HG03354 (cell line): ENCODE results near the gene LRMDA.

ENCODE experiments used
- ATAC-seq: cut with Tn5 transposase; IDR thresholded peaks from one replicate; pipeline ENCODE4 v1.9.1; 2021; ENCODE audit warnings: mild to moderate bottlenecking; ENCODE audit not compliant: unreplicated experiment, poor library complexity, severe bottlenecking

Gene LRMDA

DNA sequence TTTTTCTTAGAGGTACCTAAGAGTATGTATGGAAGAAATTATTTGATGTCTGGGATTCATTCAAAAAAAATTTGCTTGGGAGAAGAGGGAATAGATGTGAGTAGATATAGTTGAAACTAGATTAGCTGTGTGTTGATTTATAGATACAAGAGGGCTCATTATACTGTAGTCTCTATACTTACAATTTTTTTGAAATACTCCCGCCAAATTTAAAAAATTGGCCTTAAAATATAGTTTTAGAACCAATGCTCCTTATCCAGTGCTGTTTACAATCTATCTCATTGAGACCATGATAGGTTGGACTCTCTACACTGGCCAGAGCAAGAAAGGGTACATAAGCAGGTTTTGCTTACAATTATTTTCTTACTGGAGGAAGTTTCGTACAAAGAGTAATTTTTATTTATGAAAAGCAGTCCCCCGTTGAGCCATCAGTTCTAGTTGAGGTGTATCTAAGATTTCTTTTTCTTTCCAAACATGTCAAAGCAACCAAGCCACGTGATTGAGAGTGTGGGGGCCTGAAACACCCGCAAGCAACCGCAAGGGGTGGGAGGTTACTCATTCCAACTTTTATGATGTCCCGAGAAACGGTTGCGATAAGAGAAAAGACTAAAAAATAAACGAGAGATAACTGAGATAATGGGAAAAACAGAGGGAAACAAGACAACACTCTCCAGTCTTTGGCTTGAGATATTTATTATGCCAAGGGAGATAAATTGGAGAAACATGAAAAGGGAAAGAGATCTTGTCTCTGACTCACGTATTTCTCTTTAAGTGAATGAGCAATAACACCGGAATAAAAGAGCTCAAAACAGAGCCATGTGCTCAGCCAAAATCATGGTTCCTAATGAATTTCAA is 729.2 kb downstream of the LRMDA start:
- no peak for ATAC-seq

DNA sequence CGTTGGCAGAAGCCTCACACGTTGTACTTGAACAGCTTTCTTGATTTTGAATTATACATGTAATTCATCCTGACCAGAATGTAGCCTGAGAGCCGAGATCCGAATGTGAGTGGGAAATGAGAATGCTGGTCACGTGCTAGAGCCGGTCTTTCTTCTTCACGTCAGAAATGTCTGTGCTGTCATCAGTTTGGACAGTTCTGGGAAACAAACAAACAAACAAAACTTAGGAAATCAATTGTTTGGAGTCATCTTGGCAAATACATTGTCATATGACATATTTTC is 729.8 kb downstream of the LRMDA start:
- ATAC-seq = no peak

DNA sequence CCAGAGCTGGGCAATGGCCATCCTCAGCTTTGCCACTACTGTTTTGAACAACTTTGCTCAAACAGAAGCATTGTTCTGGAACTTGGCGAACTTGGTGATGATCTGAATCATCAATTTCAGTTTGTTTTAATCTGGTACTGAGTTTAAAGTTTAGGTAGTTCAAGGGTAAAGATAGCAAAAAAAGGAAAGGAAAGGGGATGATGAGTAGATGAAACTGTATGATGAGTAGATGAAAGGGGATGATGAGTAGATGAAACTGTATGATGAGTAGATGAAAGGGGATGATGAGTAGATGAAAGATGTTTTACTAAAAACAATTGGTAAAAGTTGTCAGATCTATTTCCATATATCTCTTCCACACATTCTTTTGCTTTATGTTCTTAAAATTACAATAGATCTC is 737.0 kb downstream of the LRMDA start:
- ATAC-seq = no peak

DNA sequence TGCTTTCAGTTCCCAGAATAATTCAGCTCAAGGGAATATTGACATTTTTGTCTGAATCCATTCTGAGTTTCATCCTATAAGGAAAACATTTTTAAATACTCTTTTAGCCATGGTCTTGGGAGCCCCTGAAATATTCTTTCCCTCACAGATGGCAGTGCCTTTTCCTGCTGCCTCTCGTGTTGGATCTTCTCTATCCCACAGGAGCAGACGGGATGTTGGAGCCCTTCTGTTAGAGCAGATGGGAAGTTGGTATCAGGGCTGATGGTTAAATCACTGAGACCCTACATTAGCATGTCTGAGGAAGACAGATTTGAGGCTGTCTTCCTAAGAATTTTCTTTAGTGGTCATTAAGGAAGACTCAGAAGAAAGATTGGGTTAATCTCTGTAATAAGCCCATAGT is 737.8 kb downstream of the LRMDA start:
- no peak for ATAC-seq

DNA sequence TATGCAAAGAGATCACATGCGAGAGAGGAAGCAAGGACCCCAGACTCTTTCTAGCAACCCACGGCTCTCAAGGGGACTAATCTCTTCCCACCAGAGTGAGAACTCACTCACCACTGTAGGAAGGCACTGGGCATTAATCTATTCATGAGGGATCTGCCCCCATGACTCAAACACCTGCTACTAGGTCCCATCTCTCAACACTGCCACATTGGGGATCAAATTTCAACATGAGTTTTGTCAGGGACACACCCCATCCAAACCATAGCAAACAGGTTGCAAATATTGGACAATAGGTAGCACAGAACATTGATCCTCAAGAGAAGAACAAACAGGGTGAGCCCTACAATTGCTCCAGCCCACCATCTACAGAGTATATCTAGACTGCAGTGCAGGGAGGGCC is 740.6 kb downstream of the LRMDA start:
- ATAC-seq = no peak

DNA sequence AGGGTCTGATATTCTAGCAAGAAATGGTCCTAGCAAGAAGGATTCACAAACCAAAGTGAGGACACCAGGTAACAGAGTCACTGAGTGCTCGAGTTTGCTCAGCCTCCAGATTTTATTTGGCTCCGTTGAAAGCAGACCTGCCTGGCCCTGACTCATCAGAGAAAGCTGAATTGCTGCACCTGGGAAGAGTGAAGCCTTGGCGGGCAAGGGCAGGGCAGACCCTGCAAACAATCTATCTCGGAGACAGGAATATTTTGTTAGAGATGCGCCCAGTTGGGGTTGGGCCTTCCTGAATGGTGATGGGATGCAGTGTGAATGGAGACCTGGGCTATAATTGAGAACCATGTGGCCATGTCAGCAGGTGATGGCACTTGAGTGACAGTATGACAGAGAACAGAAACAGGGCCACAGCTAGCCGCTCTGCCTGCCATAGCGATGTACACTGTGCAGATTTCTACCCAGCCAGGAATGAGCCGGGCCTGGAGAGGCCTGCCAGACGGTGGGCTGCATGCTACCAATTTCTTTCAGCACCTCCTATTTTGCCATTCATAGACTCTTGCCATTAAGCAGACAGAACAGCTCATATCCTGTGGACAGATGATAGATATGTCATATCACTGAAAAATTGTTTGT is 744.2 kb downstream of the LRMDA start:
- no peak for ATAC-seq

DNA sequence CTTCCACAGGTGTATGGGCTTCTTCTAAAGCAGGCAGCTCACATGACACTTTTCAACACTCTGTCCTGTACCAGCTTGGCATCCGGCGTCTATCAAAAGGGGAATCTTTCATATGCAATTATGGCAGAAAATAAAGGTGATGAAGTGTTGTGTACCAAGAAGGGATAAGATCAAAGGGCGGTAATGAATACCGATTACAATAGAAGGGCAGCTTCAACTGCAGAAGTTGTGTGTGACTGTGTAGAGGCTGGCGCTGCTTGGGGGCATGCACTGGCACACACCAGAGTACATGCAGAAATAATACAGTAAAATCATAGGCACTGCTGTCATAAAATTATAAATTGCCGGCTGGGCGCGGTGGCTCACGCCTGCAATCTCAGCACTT is 744.7 kb downstream of the LRMDA start:
- ATAC-seq = no peak

DNA sequence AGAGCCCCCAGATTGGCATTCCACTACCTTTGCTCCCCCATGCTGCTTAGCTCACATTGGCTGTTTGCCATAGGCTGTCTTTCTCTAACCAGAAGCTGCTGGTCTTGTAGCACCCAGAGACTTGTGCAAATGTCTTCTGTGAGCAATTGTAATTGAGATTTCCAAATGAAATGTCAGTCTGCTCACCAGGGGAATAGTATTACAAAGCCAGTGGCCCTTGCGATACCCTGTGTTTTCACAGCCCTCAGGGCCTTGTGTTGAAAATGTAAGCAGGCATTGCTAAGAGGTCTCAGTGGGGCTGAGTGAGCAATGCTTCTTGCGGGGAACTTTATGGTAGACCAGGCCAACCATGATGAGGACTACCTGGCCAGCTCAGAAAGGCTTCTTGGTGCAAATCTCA is 746.5 kb downstream of the LRMDA start:
- no peak for ATAC-seq

DNA sequence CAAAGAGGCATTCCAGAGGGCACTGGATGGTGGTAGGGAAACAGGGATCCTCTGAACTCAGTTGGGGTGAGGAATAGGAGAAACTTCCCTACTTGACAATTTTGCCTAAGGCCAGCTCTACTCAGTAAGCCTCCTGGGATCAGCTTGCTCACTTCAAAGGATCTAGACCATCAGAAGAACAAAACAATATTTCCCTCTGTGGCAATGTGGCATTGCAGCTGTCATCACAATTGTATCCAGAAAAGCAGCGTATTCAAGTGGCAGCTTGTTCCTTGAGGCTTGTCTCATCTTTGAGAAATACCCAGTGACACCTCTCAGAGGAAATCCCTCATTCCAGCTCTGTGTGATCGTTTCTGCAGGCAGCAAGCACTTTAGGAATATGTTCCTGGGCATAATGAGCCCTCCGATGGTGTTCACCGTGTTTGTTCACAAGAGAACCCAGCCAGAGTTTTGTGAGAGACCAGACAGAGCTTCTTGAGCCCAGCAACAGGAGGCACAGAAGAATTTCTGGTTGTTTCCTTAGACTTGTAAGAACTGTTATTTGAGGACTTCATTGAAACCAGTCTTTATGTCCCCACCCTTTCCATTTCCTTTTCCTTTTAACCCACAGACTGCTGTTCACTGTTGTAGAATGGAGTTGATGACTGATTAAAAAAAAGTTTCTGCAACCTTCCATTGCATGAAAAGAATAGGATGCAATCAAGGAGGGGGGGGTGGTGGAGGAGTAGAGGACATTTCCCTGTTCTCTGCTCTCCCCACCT is 747.3 kb downstream of the LRMDA start:
- no peak for ATAC-seq

DNA sequence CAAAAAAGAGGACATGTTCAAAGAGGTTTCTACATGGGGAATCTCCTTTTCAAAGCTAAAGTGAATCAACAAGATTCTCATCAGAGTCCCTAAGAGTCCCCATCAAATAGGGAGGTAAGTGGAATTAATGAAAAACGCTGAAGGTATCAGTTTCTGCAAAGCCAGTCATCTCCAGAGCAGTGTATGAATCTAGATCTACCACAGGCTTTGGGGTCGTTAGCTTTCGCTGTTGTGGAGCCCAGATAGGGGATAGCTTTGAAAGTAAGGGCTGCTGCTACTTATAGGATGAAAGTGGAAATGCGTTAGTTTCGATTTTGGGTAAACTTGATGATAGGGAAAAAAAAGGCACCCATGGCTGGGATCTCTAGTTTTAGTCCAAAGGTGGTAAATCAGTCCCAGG is 748.4 kb downstream of the LRMDA start:
- no peak for ATAC-seq

DNA sequence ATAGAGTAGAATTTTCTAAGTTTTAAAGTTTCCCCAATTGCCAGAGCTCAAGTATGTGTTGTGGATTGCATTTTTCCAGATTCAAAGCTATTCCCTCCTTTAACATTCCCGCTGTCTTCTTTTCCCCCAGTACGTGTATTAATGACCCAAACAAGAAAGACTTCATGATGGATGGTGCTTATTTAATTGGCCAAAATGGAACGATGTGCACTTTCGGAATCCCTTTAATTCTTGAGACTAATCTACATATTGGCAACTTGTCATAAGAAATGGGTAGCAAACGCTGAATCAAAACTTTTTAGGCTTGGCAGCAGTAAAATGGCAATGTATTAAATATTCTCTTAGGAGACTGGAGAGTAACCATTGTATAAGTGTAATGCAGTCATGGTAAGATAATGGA is 753.2 kb downstream of the LRMDA start:
- ATAC-seq = no peak

DNA sequence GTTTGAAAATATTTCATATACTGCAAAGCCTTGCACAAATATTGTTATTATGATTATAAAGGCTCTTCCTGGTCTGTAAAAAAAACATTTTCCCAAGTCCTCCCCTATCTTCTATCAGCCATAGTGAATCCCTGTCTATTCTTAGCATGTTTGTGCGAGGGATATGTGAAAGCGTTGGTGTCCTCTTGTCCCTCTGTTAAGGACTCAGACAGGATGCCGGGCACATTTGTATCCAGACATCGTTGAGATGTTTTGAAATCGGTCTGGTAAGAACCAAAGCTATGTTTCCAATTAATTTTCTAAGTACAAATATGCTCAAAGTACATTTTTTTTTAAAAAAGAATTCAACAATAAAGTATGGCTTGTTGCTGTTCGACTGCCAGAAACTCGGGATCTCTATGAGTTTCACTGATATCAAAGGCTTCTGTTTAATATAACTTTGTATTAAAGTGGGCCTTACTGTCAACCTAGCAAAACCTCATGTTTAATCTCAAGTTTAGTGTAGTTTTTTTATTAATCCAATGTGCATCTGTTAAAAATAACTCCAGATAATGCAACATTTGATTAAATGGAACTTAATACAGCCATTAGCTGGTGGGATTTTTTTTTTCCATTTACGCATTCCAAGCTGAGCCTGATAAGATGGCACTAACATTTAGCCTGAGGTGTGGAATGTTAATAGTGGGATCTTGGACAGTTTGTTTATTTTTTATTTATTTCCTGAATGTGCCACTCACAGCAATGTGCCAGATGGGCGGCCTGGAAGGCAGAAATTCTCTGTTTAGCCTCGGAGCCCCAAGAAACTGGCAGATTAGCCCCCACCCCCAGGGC is 754.3 kb downstream of the LRMDA start:
- ATAC-seq = no peak

DNA sequence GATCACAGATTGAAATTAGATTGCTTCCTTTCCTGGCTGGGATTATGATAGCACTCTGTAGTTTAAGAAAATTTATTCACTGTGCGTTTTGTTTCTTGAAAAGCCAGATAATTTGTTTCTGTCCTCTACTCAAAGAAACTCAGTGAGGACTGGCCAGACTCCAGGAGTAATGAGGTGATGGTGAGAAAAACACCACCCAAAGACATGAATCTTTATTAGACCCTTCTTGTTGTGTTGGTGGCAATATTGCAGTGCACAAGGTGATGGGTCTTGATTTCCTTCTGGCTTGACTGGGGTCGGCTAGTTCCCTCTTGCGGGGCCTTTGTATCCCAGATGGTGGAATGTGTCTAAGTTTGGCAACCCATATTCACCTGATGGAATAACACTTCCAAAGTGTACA is 756.8 kb downstream of the LRMDA start:
- no peak for ATAC-seq

DNA sequence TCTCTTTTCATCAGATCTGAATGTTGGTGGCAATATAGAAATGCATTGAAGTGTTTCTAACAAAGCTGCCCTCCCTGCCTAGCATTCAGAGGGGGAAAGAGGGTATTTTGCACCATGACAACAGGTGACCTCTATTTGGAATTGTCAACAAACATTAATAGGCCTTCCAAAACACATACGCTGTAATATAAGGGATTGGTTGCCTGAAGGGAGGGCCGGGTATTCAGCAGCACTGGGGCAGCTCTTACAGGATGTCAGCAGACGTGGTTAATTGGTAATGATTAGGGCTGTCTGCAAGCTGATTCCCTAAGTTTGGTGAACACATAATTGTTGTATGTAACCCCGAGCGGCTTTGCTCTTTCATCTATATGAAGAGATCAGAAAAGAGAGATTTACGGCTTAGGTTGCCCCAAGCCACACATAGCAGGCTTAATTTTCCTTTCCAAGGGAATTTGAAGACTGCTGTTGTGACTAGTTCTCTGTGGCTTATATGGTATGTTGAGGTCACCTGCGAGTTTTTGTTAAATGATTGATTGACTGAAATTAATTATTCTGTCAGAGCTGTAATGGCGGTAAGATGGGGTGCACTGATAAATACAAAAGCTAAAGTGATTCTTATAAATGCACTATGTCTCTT is 759.3 kb downstream of the LRMDA start:
- ATAC-seq = no peak

DNA sequence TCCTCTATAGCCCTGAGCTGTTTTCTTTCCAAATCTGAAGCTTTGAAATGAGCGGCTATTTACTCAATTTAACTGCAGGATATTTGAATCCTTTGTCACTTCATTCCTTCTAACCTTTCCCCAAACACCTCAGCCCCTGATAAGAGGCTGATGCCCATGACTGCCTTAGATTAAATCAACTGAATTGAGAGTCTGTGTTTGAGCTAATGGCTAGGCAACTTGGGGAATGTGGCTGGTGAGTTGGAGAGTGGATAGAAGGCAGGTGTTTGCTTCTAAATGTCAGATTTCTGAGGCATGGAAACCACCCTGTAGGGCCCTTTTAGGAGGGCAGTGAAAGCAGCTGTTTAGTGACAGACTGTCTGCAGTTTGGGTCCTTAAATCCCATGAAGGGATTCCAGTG is 759.9 kb downstream of the LRMDA start:
- no peak for ATAC-seq

DNA sequence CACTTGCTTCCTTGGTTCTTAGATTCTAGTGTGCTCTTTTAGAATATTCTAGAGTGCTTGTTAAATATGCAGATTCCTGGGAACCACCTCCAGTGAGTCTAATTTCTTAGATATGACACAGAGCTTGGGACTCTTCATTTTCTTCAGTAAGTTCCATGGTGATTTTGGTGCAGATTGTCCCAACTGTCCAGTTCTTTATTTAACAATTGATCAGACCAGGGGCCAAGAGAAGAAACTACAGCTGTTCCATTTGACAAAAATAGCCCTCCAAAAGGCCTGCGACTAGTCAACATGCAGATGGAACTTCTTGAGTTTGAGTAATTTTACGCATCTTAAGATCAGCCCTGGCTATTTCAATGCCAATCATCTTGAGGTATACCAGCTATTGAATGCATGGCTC is 760.7 kb downstream of the LRMDA start:
- ATAC-seq = no peak

DNA sequence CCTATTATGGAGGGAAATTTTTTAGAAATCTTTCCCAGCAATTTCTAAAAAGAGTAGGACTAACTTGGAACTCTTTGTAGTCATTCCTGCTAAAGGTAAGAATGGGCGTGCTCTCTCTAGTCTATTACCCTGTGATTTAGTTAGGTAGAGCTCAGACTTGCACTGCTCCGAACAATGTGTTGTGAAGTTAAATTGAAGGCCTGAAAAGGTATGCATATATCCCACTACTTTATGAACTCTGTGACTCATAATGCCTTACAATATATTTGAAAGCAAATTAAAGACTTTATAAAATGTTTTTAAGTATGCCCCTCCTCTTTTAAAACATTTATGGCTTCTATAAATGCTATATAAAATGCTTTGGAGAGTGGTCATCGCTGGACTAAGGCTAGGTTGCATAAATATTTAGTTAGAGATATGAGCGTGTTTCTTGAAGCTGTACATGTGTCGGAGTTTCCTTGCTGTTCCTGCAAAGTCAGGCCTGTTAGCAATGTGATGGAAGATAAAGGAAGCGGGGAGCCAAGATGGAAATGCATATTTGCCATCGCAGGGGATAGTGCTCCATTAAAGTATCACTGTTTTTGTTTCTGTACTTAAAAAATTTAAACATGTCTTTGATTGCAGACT is 761.4 kb downstream of the LRMDA start:
- no peak for ATAC-seq

DNA sequence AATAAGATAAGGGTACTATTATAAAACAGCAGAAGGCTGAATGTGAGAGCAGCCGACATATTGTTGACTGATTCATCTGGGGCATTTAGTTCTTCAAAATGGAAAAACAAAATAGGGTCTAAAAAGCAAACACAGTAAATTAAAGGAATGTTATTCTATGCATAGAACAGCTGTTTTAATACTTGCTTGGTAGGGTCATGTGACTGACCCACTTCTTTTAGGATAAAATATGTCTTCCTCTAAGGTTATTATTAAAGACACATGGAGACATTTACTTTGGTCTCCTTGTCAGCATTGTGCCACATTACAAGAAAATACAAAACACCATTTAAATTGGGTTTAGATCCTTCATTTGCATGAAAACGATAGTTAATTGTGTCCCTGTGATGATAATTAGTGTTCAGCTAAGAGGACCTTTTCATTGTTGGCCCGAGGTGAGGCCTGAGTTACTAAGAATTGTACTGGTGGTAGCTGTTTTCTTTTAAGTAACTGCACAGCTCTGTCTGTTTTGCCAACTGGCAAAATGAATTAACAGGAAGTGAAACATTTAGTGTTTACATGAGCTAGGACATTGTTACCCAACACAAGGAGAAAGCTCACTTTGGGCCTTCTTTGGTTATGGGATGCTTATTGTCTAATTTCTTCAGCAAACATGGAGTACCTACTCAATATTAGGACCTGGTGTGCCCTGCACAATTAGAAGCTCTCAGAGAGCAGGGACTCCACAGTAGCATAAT is 764.4 kb downstream of the LRMDA start:
- ATAC-seq = no peak

DNA sequence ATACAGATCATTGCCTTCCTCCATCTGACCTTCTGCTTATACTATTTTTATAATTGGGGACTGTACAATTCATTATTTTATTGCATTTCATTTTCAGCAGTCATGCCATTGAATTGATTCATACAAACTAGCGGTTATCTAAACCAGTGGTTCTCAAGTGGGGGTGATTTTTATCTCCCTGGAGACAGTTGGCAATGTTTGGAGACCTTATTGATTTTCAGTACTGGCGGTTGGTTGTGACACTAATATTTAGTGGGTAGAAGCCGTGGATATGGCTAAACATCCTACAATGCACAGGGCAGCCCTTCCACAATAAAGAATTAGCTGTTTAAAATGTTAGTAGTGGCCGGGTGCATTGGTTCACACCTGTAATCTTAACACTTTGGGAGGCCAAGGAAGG is 765.9 kb downstream of the LRMDA start:
- no peak for ATAC-seq
